T-helper 1 cell (primary cell): ENCODE results near the gene BZW2.
"Not testable (repeated sequence)": the region's sequence is repeated elsewhere in the genome, so short reads cannot be mapped to it uniquely, and the experiment has no call there.

ENCODE experiments used
- DNase-seq, 5 donors: peaks; one replicate each; pipeline ENCODE4 v3.0.0-alpha.2; 2012 to 2020

Gene BZW2

GRCh38 chr7:16675277-16675676, 29.3 kb downstream of the BZW2 start:
- no peak for DNase-seq

GRCh38 chr7:16677978-16678494, 32.1 kb downstream of the BZW2 start:
- DNase-seq = no peak

DNA sequence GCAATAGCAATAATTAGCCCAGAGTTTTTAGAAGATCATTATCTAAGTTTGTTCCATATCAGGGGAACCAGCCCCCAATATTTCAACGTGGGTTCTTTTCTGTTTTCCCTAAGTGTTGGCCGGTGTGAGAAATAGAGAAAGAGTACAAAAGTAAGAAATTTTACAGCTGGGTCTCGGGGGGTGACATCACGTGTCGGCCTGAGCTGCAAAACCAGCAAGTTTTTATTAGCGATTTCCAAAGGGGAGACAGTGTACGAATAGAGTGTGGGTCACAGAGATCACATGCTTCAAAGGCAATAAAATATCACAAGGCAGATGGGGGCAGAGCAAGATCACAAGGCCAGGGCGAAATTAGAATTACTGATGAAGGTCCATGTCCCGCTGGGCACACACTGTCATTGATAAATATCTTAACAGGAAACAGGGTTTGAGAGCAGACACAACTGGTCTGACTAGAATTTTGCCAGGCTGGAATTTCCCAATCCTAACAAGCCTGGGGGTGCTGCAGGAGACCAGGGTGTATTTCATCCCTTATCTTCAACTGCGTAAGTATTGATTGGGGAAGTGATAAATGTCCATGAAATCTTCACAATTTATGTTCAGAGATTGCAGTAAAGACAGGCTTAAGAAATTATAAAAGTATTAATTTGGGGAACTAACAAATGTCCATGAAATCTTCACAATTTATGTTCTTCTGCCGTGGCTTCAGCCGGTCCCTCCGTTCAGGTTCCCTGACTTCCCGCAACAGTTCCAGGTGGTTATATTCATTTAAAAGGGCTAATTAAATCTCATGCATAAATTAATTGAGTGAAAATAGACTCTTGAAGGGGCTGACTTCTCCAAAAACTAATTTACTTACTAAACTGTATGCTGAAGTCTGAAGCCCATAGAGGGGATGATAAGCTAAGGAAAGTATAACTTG, 32.9 kb downstream of the BZW2 start:
- not testable (repeated sequence) for DNase-seq

GRCh38 chr7:16684935-16685334, 39.0 kb downstream of the BZW2 start:
- no peak for DNase-seq

DNA sequence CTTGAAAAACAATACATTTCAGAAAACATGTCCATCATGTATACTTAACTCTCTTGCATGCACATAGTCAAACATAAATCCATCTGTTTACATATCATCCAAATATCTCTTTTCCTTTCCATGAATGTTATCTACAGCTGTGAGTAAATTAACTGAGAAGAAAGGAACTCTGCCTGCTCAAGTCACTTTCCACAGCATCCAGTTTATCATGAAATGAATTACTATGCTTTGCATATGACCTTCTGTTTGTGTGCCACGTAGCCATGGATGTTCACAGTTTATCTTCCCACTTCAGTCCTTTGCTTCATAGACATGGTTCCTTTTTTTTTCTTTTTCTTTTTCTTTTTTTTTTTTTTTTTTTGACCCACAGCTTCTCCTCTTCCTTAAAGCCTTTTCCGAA, 39.6 kb downstream of the BZW2 start:
- DNase-seq = no peak

DNA sequence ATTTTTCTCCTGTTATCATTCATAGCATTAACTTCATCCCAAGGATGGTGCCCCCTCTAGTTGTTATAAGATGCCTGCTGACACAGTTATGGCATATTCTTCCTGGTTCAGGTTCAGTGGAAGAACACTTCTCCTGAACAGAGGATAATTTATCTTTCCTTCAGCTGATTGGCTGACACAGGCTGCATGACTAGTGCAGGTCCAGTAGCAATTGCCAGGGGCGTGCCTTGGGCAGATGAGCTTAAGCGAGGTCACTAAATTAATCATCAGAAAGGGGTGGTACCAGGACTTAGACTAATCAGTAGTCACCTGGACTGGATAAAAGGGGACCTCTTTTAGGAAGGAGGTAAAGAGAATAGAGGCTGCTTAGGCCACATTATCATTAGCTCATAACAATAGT, 42.3 kb downstream of the BZW2 start:
- no peak for DNase-seq

- DNase-seq = no peak
Measured at GRCh38 chr7:16691241-16691640, 45.3 kb downstream of the BZW2 start.

GRCh38 chr7:16693601-16694318, 47.8 kb downstream of the BZW2 start:
- no peak for DNase-seq

GRCh38 chr7:16694806-16695205, 48.8 kb downstream of the BZW2 start:
- DNase-seq = no peak

DNA sequence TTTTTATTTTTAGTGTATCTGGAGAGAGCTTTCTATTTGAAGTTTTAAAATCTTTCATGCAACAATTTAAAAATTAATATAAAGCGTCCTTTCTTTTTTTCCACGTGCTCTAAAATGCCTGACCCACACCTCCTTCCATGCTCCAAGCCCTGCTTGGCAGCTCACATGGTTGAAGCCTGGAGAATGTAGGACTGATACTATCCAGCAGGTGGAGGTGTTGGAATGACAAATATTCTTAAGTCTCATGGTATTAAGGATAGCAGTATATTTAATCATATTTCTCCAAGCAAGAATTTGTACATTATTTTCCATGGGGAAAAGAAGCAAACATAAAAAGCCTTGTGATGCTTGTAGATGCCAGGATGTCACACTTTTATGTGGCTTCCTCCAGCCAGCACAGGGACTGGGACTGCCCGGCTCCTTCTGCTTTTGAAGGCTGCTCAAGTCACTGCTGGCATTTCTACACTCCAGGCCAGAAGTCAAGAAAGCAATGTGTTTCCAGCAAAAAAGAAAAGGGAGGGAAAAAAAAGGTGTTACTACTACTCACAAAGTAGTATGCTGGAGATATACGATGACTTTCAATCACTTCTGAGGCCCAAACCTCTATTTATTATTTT, 49.7 kb downstream of the BZW2 start:
- no peak for DNase-seq

GRCh38 chr7:16697507-16698199, 51.7 kb downstream of the BZW2 start:
- no peak for DNase-seq

- DNase-seq = no peak
Measured at GRCh38 chr7:16698200-16698905, 52.4 kb downstream of the BZW2 start.

GRCh38 chr7:16702441-16702840, 56.5 kb downstream of the BZW2 start:
- DNase-seq = no peak

DNA sequence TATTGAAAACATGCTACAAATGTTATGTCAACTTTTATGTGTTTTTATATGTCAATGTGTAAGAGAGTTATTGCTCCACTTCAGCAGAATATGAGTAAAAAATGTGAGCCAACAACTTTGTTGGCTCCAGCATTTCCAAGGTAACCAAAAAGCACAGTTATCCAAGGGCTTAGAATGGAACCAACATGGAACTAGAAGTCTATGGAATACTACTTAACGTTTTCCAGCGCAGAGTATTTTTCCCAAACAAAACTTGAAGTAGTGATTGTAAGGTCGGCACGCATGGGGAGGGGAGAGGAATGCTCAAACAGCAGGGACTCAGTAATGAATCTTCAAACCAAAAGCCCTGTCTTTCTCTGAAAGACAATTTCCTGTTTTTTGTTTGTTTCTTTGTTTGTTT, 62.5 kb downstream of the BZW2 start:
- DNase-seq = no peak

GRCh38 chr7:16708980-16709379, 63.0 kb downstream of the BZW2 start:
- no peak for DNase-seq

- no peak for DNase-seq
Measured at GRCh38 chr7:16710651-16711050, 64.7 kb downstream of the BZW2 start.

DNA sequence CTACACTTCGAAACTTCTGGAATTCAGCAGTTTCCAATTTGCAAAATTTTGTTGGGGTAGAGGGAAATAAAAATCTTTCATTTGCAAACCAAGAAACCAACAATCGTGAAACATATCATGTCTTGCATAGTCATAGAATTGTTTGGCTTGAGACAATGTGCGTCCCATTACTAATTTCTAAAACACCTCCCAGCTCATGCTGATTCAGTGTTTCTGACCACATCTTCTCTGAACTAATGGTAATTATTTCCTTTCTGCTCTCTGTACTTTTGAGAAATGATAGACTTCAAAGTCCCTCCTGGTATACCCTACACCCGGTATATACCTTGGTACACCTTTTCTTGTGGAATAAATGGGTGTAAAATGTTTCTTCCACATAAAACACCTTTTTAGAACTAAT, 65.7 kb downstream of the BZW2 start:
- peak in 1 of 5 donors; percentile 27 for DNase-seq

GRCh38 chr7:16712916-16713315, 66.9 kb downstream of the BZW2 start:
- DNase-seq = no peak

DNA sequence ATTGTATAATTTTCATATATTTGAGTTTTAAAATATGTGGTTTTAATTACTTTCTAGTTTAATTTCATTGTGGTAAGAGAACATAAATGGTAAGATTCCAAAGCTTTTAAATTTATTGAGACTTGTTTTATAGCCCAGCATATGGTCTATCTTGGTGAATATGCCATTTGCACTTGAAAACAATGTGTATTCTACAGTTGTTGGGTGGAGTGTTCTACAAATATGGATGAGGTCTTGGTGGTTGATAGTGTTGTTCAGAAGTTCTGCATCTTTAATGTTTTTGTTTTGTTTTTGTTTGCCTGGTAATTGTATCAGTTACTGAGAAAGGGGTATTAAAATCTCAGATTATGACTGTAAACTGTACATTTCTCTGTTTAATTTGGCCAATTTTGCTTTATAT, 69.9 kb downstream of the BZW2 start:
- DNase-seq = no peak

- no peak for DNase-seq
Measured at GRCh38 chr7:16718111-16718656, 72.2 kb downstream of the BZW2 start.

- no peak for DNase-seq
Measured at GRCh38 chr7:16719699-16720098, 73.7 kb downstream of the BZW2 start.

- no peak for DNase-seq
Measured at GRCh38 chr7:16721541-16721940, 75.6 kb downstream of the BZW2 start.
